Body of pancreas (tissue), 4 donors: ENCODE measurements around the gene MST1. TPM values are rescaled to one million over a fixed set of nuclear protein-coding genes. Genes with fewer than 3 reads are reported as not detected.

ENCODE experiments used
- ATAC-seq: fragments of 150-250 bp; one replicate; pipeline ENCODE4 v1.9.1; 2016
- DNase-seq, 4 donors: peaks; one replicate each; pipeline ENCODE4 v3.0.0-alpha.2; 2019
- H3K27ac ChIP-seq, 4 donors: fragments of 200-600 bp; sonication (generic); 1 replicate in 3 of 4; 2 replicates in 1 of 4; pipeline versions ENCODE4 v1.5.1 to v1.6.1; 2016 to 2019; ENCODE audit warnings: mild to moderate bottlenecking in 1 of 4, mixed read lengths in 1 of 4, moderate library complexity in 1 of 4
- H3K27me3 ChIP-seq, 2 donors: fragments of 200-600 bp; sonication (generic); one replicate each; pipeline ENCODE4 v1.6.0; 2016; ENCODE audit warnings: mild to moderate bottlenecking in 1 of 2
- H3K36me3 ChIP-seq, 2 donors: fragments of 200-600 bp; sonication (generic); replicated peaks in 1 of 2; 2 replicates each; pipeline ENCODE4 v1.5.1; 2016; ENCODE audit warnings: low read depth in 2 of 2; ENCODE audit not compliant: insufficient read depth in 1 of 2
- H3K4me1 ChIP-seq: fragments of 200-600 bp; sonication (generic); one replicate; pipeline ENCODE4 v1.6.0; 2016
- H3K4me3 ChIP-seq, 2 donors: fragments of 200-600 bp; sonication (generic); 1 replicate in 1 of 2; 2 replicates in 1 of 2; pipeline ENCODE4 v1.5.1; 2016 to 2019
- H3K9me3 ChIP-seq, 3 donors: fragments of 200-600 bp; sonication (generic); 1 replicate in 2 of 3; 2 replicates in 1 of 3; pipeline ENCODE4 v1.5.1; 2016
- POLR2A ChIP-seq, 3 donors: fragments of 450-650 bp; IDR thresholded peaks; one replicate each; pipeline ENCODE4 v1.6.1; 2016; ENCODE audit warnings: antibody characterized with exemption in 3 of 3, mild to moderate bottlenecking in 2 of 3
- WGBS, 2 donors: methylation state at CpG; one replicate each; pipeline ENCODE4 v1.1.5; 2017; 5-methylcytosine and 5-hydroxymethylcytosine counted together
- intact Hi-C: fragments of 100-400 bp; cut with DNase I; formaldehyde crosslinking; loops from one replicate; pipeline ENCODE4 v1.15.1; 2023
- total RNA-seq, 2 donors: library from RNA; depleted of rRNA; stranded (reverse); fragments of >200 nt; gene quantifications; one replicate each; pipeline ENCODE4 v1.1.0, GENCODE V29; 2016
- TF ChIP-seq, protein P1 (sequence below), 7 experiments: fragments of 450-650 bp in 4 of 7; fragments of 200-600 bp in 3 of 7; sonication (generic) in 3 of 7; IDR thresholded peaks; one replicate each; pipeline ENCODE4 v1.5.1; 2016 to 2019; ENCODE audit warnings: antibody characterized with exemption in 7 of 7

Gene MST1
- total RNA-seq, 2 donors from 2014 or later = 16.9 to 80.4 TPM

DNA sequence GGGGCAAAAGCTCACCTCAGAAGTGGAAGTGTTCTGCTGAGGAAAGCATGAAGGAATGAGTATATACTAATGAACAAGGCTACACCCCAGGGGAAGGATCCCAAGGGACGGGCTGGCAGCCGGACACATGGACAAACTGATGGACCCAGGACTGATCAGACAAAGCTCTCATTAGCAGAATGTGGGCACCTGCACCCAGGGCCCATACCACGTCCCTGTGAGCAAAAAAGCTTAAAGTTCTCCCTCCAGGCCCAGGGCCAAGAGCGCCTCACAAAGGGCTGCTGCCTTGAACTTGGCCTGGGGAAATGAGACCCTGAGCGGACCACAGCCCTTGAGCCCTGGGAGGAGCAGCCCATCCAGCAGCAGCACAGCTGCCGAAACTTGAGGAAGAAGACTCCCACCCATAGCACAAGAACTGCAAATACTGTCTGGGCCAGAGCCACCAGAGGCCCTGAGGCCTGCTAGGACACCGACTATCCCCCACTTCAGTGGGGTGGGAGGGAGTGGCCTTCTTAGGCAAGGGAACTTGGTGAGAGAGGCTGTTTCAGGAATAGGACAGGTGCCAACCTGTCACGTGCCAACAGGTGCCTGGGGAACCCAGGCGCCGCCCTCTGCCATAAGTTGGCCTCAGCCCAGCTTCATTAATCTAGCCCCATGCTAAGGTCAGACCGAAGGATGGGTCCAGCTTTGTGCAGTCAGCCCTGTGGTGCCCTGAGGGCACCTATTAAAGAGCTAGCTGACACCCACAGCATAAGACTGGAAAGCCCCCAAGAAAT lies 36.8 kb upstream of the MST1 start:
- Histone ChIP-seq H3K27me3 (no peaks in the 10 kb centered on the region), H3K9me3 (no peaks in the 10 kb centered on the region), H3K4me3 (no peak overlapping the region), H3K4me1 (peaks cover 41% of the 10 kb centered on the region), H3K27ac (peak overlapping the region in 2 of 4 donors; percentile 97 to 99), H3K36me3 (peaks cover 0 to 6% of the 10 kb centered on the region in 2 donors)
- WGBS, 2 donors = 63 to 83% methylated on average over 4 to 11 of the region's 11 CpGs
- ATAC-seq = no peak
- intact Hi-C loops = no loop called here
- no peak for TF ChIP-seq POLR2A (IDR thresholded peaks at IDR 0.05)
- TF ChIP-seq, protein P1, sequence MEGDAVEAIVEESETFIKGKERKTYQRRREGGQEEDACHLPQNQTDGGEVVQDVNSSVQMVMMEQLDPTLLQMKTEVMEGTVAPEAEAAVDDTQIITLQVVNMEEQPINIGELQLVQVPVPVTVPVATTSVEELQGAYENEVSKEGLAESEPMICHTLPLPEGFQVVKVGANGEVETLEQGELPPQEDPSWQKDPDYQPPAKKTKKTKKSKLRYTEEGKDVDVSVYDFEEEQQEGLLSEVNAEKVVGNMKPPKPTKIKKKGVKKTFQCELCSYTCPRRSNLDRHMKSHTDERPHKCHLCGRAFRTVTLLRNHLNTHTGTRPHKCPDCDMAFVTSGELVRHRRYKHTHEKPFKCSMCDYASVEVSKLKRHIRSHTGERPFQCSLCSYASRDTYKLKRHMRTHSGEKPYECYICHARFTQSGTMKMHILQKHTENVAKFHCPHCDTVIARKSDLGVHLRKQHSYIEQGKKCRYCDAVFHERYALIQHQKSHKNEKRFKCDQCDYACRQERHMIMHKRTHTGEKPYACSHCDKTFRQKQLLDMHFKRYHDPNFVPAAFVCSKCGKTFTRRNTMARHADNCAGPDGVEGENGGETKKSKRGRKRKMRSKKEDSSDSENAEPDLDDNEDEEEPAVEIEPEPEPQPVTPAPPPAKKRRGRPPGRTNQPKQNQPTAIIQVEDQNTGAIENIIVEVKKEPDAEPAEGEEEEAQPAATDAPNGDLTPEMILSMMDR (IDR thresholded peaks at IDR 0.05) = no peak
- DNase-seq = peak in 1 of 4 donors; percentile 38

GRCh38 chr3:49724586-49724985 lies 35.3 kb upstream of the MST1 start:
- TF ChIP-seq POLR2A (IDR thresholded peaks at IDR 0.05) = no peak
- TF ChIP-seq, protein P1 (IDR thresholded peaks at IDR 0.05) = no peak
- 19 to 27% methylated on average over 5 to 6 of the region's 6 CpGs for WGBS, 2 donors
- Histone ChIP-seq H3K9me3 (no peaks in the 10 kb centered on the region), H3K4me1 (peaks cover 56% of the 10 kb centered on the region), H3K27me3 (no peaks in the 10 kb centered on the region), H3K27ac (peak overlapping the region; percentile 88 to 99 (median 94)), H3K36me3 (peaks cover 0 to 8% of the 10 kb centered on the region in 2 donors), H3K4me3 (no peak overlapping the region)
- intact Hi-C loops = no loop called here
- ATAC-seq (no peak), DNase-seq (peak in 1 of 4 donors; percentile 47)

DNA sequence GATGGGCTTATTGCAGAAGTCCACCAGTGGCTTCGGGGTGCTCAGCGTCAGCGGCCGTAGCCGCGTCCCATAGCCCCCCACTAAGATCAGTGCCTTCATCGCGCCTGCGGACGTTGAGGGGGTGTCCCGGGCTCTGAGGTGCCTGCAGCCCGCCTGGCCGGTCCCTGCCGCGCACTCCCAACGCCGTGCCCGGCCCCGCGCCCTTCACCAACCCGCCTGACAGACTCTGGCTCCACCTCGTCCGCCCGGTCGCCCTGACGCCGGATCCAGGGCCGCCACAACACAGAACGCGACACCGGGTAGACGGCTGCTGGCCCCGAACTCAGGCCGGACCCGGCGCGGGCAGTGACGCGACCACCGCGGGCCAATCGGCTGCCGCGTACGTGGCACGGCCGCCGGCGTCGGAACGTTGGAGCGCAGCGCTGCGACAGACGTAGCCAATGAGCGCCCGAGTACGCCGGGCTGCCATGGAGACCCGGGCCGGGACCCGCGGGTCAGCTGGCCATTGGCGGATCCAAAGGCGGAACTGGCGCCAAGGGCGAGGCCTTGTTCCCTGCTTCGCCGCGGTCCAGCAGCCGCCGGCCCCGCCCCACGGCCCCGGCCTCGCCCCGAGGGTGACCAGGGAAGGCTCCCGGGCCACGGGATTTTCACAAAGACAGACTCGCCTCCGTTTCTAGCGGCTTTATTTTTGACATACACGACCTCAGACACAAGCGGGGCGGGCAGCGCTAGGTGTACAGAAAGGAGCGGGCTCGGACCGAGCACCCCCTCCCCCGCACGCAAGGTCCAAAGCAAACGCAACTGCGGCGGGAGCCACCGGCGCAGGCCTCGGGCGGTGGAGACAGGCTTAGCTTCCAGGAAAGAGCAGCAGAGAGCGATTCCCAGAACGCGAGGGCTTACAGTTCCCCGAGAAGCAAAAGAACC lies 34.6 kb upstream of the MST1 start, which contains the start of gene GMPPB:
Gene GMPPB (minus strand): TSS at position 324 of the 924 bp plus-strand sequence. CDS start 225 bp downstream, at position 99.
- Histone ChIP-seq H3K9me3 (no peaks in the 10 kb centered on the region), H3K27me3 (no peaks in the 10 kb centered on the region), H3K27ac (peak within 1 kb of the TSS; percentile 88 to 99 (median 98)), H3K4me1 (peaks cover 63% of the 10 kb centered on the region), H3K36me3 (peaks cover 0 to 8% of the 10 kb centered on the region in 2 donors), H3K4me3 (peak within 1 kb of the TSS; percentile 80 to 91)
- TF ChIP-seq, protein P1 (IDR thresholded peaks at IDR 0.05) = no peak
- TF ChIP-seq POLR2A (IDR thresholded peaks at IDR 0.05) = peak; percentile 81 to 89 (median 87)
- DNase-seq = peak; percentile 98 to 99 (median 98)
- intact Hi-C loops = no loop called here
- ATAC-seq = peak; percentile 90
- WGBS, 2 donors = 0 to 1% methylated on average over 1 to 102 of the region's 102 CpGs

GRCh38 chr3:49723296-49723627 lies 34.0 kb upstream of the MST1 start:
- H3K27ac ChIP-seq = peak overlapping the region; percentile 88 to 99 (median 98)
- no peaks in the 10 kb centered on the region for H3K9me3 ChIP-seq
- H3K4me1 ChIP-seq = peaks cover 68% of the 10 kb centered on the region
- peak in 2 of 3 donors; percentile 77 to 83 for TF ChIP-seq POLR2A (IDR thresholded peaks at IDR 0.05)
- TF ChIP-seq, protein P1 (IDR thresholded peaks at IDR 0.05) = no peak
- DNase-seq (peak; percentile 84 to 89 (median 86)), ATAC-seq (peak; percentile 57)
- H3K4me3 ChIP-seq = peak overlapping the region; percentile 80 to 91
- intact Hi-C loops = no loop called here
- H3K27me3 ChIP-seq = no peaks in the 10 kb centered on the region
- peaks cover 0 to 8% of the 10 kb centered on the region in 2 donors for H3K36me3 ChIP-seq
- 0 to 1% methylated on average over 16 to 20 of the region's 20 CpGs for WGBS, 2 donors
